RCC 7860 (cell line): Measurements from ENCODE around the gene IMMP2L.
"Not testable (repeated sequence)": the region's sequence is repeated elsewhere in the genome, so short reads cannot be mapped to it uniquely, and the experiment has no call there.

Experiments
- DNase-seq: peaks from one replicate; pipeline ENCODE4 v3.0.0-alpha.2; 2015; ENCODE audit warnings: low spot score
- FAIRE-seq: peaks from 2 replicates; lab custom pipeline; 2012; peaks lifted over from hg19 to GRCh38; lab: Jason Lieb, UNC

IMMP2L gene

GRCh38 chr7:110975486-110975885 is 586.8 kb downstream of the IMMP2L start:
- DNase-seq (no peak), FAIRE-seq (no peak)

- FAIRE-seq, result no peak
- no peak for DNase-seq
Measured at GRCh38 chr7:110974441-110974840, 587.9 kb downstream of the IMMP2L start.

- FAIRE-seq (no peak), DNase-seq (no peak)
Measured at GRCh38 chr7:110973196-110973990, 588.9 kb downstream of the IMMP2L start.

GRCh38 chr7:110964775-110965174 is 597.5 kb downstream of the IMMP2L start:
- DNase-seq, result no peak
- FAIRE-seq, result no peak

GRCh38 chr7:110962826-110963225 is 599.5 kb downstream of the IMMP2L start:
- DNase-seq (no peak), FAIRE-seq (peak; percentile 51)

GRCh38 chr7:110962374-110962773 is 599.9 kb downstream of the IMMP2L start:
- DNase-seq (no peak), FAIRE-seq (peak; percentile 62)

GRCh38 chr7:110960811-110961210 is 601.5 kb downstream of the IMMP2L start:
- FAIRE-seq (no peak), DNase-seq (no peak)

- DNase-seq, result no peak
Measured at GRCh38 chr7:110948280-110948679, 614.0 kb downstream of the IMMP2L start.

GRCh38 chr7:110947408-110947807 is 614.9 kb downstream of the IMMP2L start:
- FAIRE-seq, result no peak

More at GRCh38 chr7:110948280-110948679, 614.0 kb downstream of the IMMP2L start:
- FAIRE-seq, result no peak

GRCh38 chr7:110944966-110945644 is 617.2 kb downstream of the IMMP2L start:
- DNase-seq, result no peak
- FAIRE-seq, result no peak

More at GRCh38 chr7:110947408-110947807, 614.9 kb downstream of the IMMP2L start:
- no peak for DNase-seq

GRCh38 chr7:110944448-110944847 is 617.8 kb downstream of the IMMP2L start:
- no peak for FAIRE-seq
- DNase-seq, result no peak

GRCh38 chr7:110943701-110944345 is 618.5 kb downstream of the IMMP2L start:
- DNase-seq (no peak), FAIRE-seq (no peak)

GRCh38 chr7:110941385-110941784 is 620.9 kb downstream of the IMMP2L start:
- FAIRE-seq (no peak), DNase-seq (no peak)

- FAIRE-seq (no peak), DNase-seq (no peak)
Measured at GRCh38 chr7:110940756-110941155, 621.5 kb downstream of the IMMP2L start.

- FAIRE-seq, result no peak
Measured at GRCh38 chr7:110938165-110938564, 624.1 kb downstream of the IMMP2L start.

GRCh38 chr7:110936665-110937064 is 625.6 kb downstream of the IMMP2L start:
- not testable (repeated sequence) for FAIRE-seq, DNase-seq

More at GRCh38 chr7:110938165-110938564, 624.1 kb downstream of the IMMP2L start:
- DNase-seq, result no peak

GRCh38 chr7:110929480-110930249 is 632.6 kb downstream of the IMMP2L start:
- FAIRE-seq (no peak), DNase-seq (no peak)

- DNase-seq (no peak), FAIRE-seq (no peak)
Measured at GRCh38 chr7:110922906-110923305, 639.4 kb downstream of the IMMP2L start.

- FAIRE-seq, result no peak
- no peak for DNase-seq
Measured at GRCh38 chr7:110921595-110922151, 640.6 kb downstream of the IMMP2L start.

- no peak for FAIRE-seq
- no peak for DNase-seq
Measured at GRCh38 chr7:110918949-110919548, 643.2 kb downstream of the IMMP2L start.
